ENCODE results near the gene POU6F2. TPM values are rescaled to one million over a fixed set of nuclear protein-coding genes. Genes with fewer than 3 reads are reported as not detected.

The POU6F2 gene
- total RNA-seq, 4 donors from 2014 or later, result not detected

DNA sequence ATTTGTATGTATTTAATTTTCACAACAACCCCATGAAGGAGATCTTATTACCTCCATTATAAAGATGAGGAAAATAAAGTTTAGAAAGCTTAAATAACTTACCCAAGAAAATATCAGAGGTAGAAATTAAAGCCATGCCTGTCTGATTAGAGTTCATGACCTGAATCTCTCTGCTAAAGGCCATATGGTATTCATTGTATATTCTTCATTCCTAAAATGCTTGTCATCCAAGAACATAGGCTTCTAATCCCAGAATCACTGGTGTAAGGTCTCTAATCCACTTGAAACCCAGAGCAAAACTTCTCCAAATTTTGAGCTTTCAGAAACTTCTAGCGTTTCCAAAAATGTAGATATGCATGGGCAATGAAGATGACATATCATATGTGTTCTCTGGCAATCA lies 516.2 kb downstream of the POU6F2 start:
- in situ Hi-C loops (cut with MboI; ENCODE audit: low sequenced_read_pairs in 4 of 4), result no loop called here
- Histone ChIP-seq H3K27ac (no peak overlapping the region), H3K4me1 (no peaks in the 10 kb centered on the region), H3K27me3 (no peaks in the 10 kb centered on the region), H3K36me3 (no peaks in the 10 kb centered on the region), H3K9me3 (no peaks in the 10 kb centered on the region), H3K4me3 (no peak overlapping the region)
- DNase-seq (no peak), ATAC-seq (no peak)
- intact Hi-C loops (cut with DNase I; ENCODE audit: low total_unique reads), result loop anchor here (10.0 kb wide), 1 partner anchor 1721 kb away; no protein-coding TSS in a partner anchor
- TF ChIP-seq POLR2A (IDR thresholded peaks at IDR 0.05), result no peak
- TF ChIP-seq, protein P1, sequence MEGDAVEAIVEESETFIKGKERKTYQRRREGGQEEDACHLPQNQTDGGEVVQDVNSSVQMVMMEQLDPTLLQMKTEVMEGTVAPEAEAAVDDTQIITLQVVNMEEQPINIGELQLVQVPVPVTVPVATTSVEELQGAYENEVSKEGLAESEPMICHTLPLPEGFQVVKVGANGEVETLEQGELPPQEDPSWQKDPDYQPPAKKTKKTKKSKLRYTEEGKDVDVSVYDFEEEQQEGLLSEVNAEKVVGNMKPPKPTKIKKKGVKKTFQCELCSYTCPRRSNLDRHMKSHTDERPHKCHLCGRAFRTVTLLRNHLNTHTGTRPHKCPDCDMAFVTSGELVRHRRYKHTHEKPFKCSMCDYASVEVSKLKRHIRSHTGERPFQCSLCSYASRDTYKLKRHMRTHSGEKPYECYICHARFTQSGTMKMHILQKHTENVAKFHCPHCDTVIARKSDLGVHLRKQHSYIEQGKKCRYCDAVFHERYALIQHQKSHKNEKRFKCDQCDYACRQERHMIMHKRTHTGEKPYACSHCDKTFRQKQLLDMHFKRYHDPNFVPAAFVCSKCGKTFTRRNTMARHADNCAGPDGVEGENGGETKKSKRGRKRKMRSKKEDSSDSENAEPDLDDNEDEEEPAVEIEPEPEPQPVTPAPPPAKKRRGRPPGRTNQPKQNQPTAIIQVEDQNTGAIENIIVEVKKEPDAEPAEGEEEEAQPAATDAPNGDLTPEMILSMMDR (IDR thresholded peaks at IDR 0.05 in 4 of 5, conservative IDR thresholded peaks at IDR 0.05 in 1 of 5), result no peak

DNA sequence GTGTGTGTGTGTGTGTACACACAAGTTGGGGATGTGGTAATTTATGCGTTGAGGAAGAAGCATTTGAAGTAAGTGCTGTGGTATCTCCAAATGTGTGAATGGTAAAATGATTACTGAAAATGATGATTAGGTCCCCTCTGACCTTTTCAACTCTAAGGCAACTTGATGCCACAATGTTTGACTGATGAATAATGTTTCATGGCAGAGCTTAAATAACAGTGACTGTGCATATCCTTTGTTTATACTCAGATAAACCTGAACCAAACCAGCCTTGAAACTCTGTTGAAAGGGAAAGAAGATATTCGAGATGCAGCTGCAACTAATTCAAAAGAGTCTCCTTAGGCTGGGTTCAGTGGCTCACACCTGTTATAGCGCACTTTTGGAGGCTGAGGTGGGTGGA lies 523.6 kb downstream of the POU6F2 start:
- Histone ChIP-seq H3K27me3 (no peaks in the 10 kb centered on the region), H3K36me3 (no peaks in the 10 kb centered on the region), H3K9me3 (no peaks in the 10 kb centered on the region), H3K4me3 (no peak overlapping the region), H3K4me1 (no peaks in the 10 kb centered on the region), H3K27ac (no peak overlapping the region)
- DNase-seq, result no peak
- intact Hi-C loops (cut with DNase I; ENCODE audit: low total_unique reads), result no loop called here
- in situ Hi-C loops (cut with MboI; ENCODE audit: low sequenced_read_pairs in 4 of 4), result loop anchor here in 3 of 4 donors (25.0 kb wide), 2 partner anchors 714 to 1089 kb away; no protein-coding TSS in a partner anchor
- no peak for TF ChIP-seq POLR2A (IDR thresholded peaks at IDR 0.05)
- TF ChIP-seq, protein P1 (IDR thresholded peaks at IDR 0.05 in 4 of 5, conservative IDR thresholded peaks at IDR 0.05 in 1 of 5), result no peak
- no peak for ATAC-seq

DNA sequence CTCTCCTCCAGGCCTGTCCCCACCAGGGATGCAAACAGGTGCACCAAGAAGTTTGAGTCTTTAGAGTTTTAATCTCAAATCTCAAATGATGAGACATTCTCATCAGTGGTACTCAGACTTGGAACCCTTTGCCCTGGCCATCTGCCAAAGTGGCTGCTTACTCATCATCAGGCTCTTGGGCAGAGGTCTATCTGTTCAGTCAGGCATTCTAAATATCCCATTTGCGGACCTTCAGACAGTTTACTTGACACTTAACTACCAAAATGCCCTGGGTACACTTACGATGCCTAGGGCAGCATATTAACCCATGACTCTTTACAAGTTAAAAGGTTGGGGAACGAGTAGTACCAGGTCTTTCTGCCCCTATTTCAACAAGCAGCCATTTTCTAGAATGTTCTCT lies 527.3 kb downstream of the POU6F2 start:
- Histone ChIP-seq H3K9me3 (no peaks in the 10 kb centered on the region), H3K27ac (no peak overlapping the region), H3K4me3 (no peak overlapping the region), H3K36me3 (no peaks in the 10 kb centered on the region), H3K27me3 (no peaks in the 10 kb centered on the region), H3K4me1 (no peaks in the 10 kb centered on the region)
- intact Hi-C loops (cut with DNase I; ENCODE audit: low total_unique reads) (no loop called here), in situ Hi-C loops (cut with MboI; ENCODE audit: low sequenced_read_pairs in 4 of 4) (loop anchor here in 3 of 4 donors (25.0 kb wide), 2 partner anchors 718 to 1093 kb away; no protein-coding TSS in a partner anchor)
- no peak for TF ChIP-seq POLR2A (IDR thresholded peaks at IDR 0.05)
- TF ChIP-seq, protein P1 (IDR thresholded peaks at IDR 0.05 in 4 of 5, conservative IDR thresholded peaks at IDR 0.05 in 1 of 5), result no peak
- ATAC-seq (no peak), DNase-seq (no peak)

DNA sequence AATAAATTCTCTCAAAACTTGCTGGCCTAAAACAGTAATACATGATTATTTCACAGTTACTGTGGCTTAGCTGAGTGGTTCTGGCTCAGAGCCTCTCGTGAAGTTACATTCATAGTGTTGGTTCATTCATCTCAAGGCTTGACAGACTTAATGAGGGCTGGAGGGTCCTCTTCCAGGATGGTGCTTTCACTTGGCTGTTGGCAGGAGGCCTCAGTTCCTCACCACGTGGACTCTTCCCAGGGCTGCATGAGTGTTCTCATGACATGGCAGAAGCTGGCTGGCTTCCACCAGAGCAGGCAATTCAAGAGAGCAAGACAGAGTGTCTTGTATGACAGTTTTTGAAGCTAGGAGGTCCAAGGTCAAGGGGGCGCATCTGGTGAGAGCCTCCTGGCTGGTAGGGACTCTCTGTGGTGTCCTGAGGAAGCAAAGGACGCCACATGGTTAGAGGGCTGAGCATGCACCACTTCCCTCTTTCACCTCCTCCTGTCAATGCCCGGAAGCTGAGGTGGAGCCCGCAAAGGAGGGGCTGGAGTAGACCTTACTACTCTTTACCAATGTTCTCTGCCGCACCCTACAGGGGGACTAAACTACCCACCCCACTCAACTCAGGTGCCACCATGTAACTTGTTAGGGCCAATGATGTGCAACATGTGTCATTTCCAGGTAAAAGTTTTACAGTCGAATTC lies 530.3 kb downstream of the POU6F2 start:
- Histone ChIP-seq H3K4me3 (no peak overlapping the region), H3K36me3 (no peaks in the 10 kb centered on the region), H3K27me3 (no peaks in the 10 kb centered on the region), H3K9me3 (no peaks in the 10 kb centered on the region), H3K4me1 (no peaks in the 10 kb centered on the region), H3K27ac (no peak overlapping the region)
- DNase-seq (no peak), ATAC-seq (no peak)
- in situ Hi-C loops (cut with MboI; ENCODE audit: low sequenced_read_pairs in 4 of 4) (loop anchor here in 3 of 4 donors (25.0 kb wide), 2 partner anchors 721 to 1096 kb away; no protein-coding TSS in a partner anchor), intact Hi-C loops (cut with DNase I; ENCODE audit: low total_unique reads) (no loop called here)
- no peak for TF ChIP-seq POLR2A (IDR thresholded peaks at IDR 0.05)
- TF ChIP-seq, protein P1 (IDR thresholded peaks at IDR 0.05 in 4 of 5, conservative IDR thresholded peaks at IDR 0.05 in 1 of 5), result no peak
